HG03460 (cell line): ENCODE results near the gene CYP2B6.
"Not testable (repeated sequence)": the region's sequence is repeated elsewhere in the genome, so short reads cannot be mapped to it uniquely, and the experiment has no call there.

Experiments used
- ATAC-seq: cut with Tn5 transposase; IDR thresholded peaks from one replicate; pipeline ENCODE4 v1.9.1; 2021; ENCODE audit not compliant: unreplicated experiment

Gene CYP2B6

DNA sequence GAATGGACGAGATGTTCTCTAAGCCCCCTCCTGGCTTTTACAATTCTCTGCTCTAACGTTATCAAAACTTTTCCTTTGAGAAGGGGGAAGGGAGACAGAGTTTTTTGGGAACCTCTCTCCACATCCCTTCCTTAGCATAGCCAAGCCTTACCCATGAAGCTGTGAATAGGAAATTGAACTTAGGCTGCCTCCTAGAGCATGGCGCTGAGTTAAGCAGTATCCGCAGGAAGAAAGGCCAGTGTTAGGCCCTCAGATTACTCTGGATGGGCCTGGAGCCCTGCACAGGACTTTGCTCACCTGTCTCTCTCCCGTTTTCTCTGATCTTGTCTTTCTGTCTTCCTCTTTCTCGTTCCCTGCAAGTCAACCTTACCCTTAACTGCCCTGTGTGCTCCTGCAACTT lies 39.6 kb downstream of the CYP2B6 start:
- ATAC-seq = no peak

- ATAC-seq = no peak
Observed at GRCh38 chr19:41031916-41032315, 40.8 kb downstream of the CYP2B6 start.

- not testable (repeated sequence) for ATAC-seq
Observed at GRCh38 chr19:41033324-41033723, 42.2 kb downstream of the CYP2B6 start.

DNA sequence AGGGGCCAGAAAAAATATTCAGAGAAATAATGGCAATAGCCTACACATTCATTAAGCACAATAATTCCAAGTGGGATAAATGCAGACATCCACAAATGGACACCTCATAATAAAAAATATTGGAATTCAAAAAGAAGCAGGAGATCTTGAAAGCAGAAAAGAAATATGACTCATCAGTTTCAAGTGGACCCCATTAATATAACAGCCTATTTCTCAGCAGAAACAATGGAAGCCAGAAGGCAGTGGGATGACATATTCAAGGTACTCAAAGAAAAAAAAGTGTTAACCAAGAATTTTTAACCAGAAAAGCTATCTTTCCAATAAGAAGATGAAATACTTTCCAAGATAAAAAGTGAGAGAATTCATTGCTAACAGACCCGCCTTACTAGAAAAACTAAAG lies 48.7 kb downstream of the CYP2B6 start:
- no peak for ATAC-seq

DNA sequence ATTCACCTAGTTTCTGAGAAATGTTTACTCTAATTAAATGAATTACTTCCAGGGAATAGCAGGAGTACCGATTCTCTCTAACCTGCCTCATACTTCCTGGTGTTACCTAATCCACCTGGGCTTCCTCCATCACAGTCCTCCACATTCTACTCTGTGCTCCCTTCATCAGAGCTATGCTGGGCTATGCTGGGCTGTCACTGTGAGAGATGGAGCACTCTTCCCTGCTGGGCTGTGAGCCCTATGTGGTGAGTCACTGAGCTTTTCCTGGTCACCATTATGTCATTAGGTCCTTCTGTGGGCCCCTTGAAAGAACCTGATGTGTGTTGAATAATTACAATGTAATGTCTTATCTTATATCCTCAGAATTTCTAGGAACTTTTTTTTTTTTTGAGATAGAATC lies 54.0 kb downstream of the CYP2B6 start:
- not testable (repeated sequence) for ATAC-seq

DNA sequence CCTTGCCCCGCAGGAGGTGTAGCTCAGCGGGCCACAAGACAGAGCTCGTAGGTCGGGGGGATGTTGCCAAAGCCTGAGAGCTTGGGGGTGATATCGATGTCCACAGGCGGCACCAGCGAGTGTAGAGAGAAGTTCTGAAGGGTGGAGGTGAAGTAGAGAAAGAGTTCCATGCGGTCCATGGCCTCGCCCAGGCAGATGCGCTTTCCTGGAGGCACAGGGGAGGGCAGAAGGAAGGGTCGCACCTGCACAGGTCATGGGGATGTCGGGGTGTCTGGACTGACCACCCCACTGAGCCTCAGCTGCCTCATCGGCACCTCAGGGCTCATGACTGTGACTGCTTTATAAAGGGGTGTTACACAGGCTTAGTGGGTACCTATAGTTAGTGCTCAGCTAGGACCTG lies 59.3 kb downstream of the CYP2B6 start:
- ATAC-seq = no peak

GRCh38 chr19:41052162-41052561 lies 61.1 kb downstream of the CYP2B6 start:
- not testable (repeated sequence) for ATAC-seq

DNA sequence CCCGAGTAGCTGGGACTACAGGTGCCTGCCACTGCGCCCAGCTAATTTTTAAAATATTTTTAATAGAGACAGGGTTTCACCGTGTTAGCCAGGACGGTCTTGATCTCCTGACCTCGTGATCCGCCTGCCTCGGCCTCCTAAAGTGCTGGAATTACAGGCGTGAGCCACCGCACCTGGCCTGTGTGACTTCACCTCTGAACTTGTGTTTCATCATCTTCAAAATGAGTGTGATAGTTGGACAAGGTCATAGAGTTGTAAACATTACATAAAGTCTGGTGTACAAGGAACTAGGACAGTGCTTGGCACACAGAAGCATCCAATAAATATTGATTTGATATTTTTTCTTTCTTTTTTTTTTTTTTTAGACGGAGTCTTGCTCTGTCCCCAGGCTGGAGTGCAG lies 62.2 kb downstream of the CYP2B6 start:
- ATAC-seq = not testable (repeated sequence)

GRCh38 chr19:41064974-41065569 lies 74.0 kb downstream of the CYP2B6 start:
- no peak for ATAC-seq
